OCI-LY1 (cell line): ENCODE measurements around the gene ZNF419.

Experiments
- H2AFZ ChIP-seq: fragments of 200-600 bp; sonication (generic), shearing (Covaris generic); 2 replicates; pipeline ENCODE4 v1.6.0; 2014; ENCODE audit warnings: antibody characterized with exemption, mild to moderate bottlenecking, low read length
- H3F3A ChIP-seq: fragments of 200-600 bp; sonication (generic), shearing (Covaris generic); 2 replicates; pipeline ENCODE4 v1.6.0; 2014; ENCODE audit warnings: mild to moderate bottlenecking, antibody characterized with exemption, low read length, moderate library complexity; ENCODE audit not compliant: insufficient read depth
- H3K27ac ChIP-seq: fragments of 200-600 bp; sonication (generic); 2 replicates; pipeline ENCODE4 v1.5.1; 2014; ENCODE audit warnings: low read length, mixed run types, mild to moderate bottlenecking, low read depth; ENCODE audit not compliant: poor library complexity, severe bottlenecking
- H3K27me3 ChIP-seq: fragments of 200-600 bp; sonication (generic); 2 replicates; pipeline ENCODE4 v1.6.0; 2014; ENCODE audit warnings: antibody characterized with exemption, mild to moderate bottlenecking, low read length, moderate library complexity; ENCODE audit not compliant: insufficient read depth
- H3K36me3 ChIP-seq: fragments of 200-600 bp; sonication (generic); 2 replicates; pipeline ENCODE4 v1.6.1; 2014; ENCODE audit warnings: mild to moderate bottlenecking, antibody characterized with exemption, low read length, moderate library complexity, mixed read lengths; ENCODE audit not compliant: insufficient read depth
- H3K4me1 ChIP-seq: fragments of 200-600 bp; sonication (generic); 2 replicates; pipeline ENCODE4 v1.5.1; 2014; ENCODE audit warnings: mild to moderate bottlenecking, low read length, moderate library complexity; ENCODE audit not compliant: insufficient read depth, severe bottlenecking
- H3K4me2 ChIP-seq: fragments of 200-600 bp; sonication (generic), shearing (Covaris generic); 2 replicates; pipeline ENCODE4 v1.6.1; 2014; ENCODE audit warnings: low read length
- H3K4me3 ChIP-seq: fragments of 200-600 bp; sonication (generic); 2 replicates; pipeline ENCODE4 v1.5.1; 2014; ENCODE audit warnings: low read length, low read depth, mild to moderate bottlenecking, mixed read lengths; ENCODE audit not compliant: poor library complexity, severe bottlenecking
- H3K79me2 ChIP-seq: fragments of 200-600 bp; shearing (Covaris generic); 2 replicates; pipeline ENCODE4 v1.6.1; 2016; ENCODE audit warnings: mixed run types, low read length, mixed read lengths; ENCODE audit not compliant: insufficient read depth
- H3K9ac ChIP-seq: fragments of 200-600 bp; sonication (generic), shearing (Covaris generic); 2 replicates; pipeline ENCODE4 v1.6.1; 2014; ENCODE audit warnings: mild to moderate bottlenecking, low read length, mixed read lengths
- H3K9me2 ChIP-seq: fragments of 200-600 bp; sonication (generic), shearing (Covaris generic); 2 replicates; pipeline ENCODE4 v1.6.1; 2014; ENCODE audit warnings: low read depth, mild to moderate bottlenecking, low read length, mixed read lengths
- H3K9me3 ChIP-seq: fragments of 200-600 bp; shearing (Covaris generic); 2 replicates; pipeline ENCODE4 v1.6.1; 2014; ENCODE audit warnings: low read length, mixed read lengths
- H4K20me1 ChIP-seq: fragments of 200-600 bp; sonication (generic), shearing (Covaris generic); 2 replicates; pipeline ENCODE4 v1.6.0; 2016; ENCODE audit warnings: mild to moderate bottlenecking, low read length; ENCODE audit not compliant: insufficient read depth
- CTCF ChIP-seq: fragments of 200-600 bp; sonication (generic), shearing (Covaris generic); IDR thresholded peaks from 2 replicates; pipeline ENCODE4 v1.5.1; 2017; ENCODE audit warnings: mild to moderate bottlenecking, antibody characterized with exemption, low read length, moderate library complexity, mixed read lengths
- EZH2 ChIP-seq: fragments of 200-600 bp; sonication (generic), shearing (Covaris generic); IDR thresholded peaks from 2 replicates; pipeline ENCODE4 v1.8.0; 2017; ENCODE audit warnings: borderline replicate concordance, mixed run types, mild to moderate bottlenecking, antibody characterized with exemption, low read length, moderate library complexity, mixed read lengths

ZNF419 gene

GRCh38 chr19:57441979-57442752 is 45.4 kb upstream of the ZNF419 start:
- H3K4me1 ChIP-seq: peaks cover 7% of the 10 kb centered on the region
- H3K79me2 ChIP-seq: peaks cover 2% of the 10 kb centered on the region; the same call in 1 of the 2 replicates
- no peaks in the 10 kb centered on the region for H3K9me2 ChIP-seq
- peaks cover 3% of the 10 kb centered on the region; the same call in 1 of the 2 replicates for H3K9me3 ChIP-seq
- H2AFZ ChIP-seq: no peak overlapping the region
- H3K9ac ChIP-seq: no peak overlapping the region
- no peak overlapping the region for H3K4me2 ChIP-seq
- no peaks in the 10 kb centered on the region for H4K20me1 ChIP-seq
- H3K36me3 ChIP-seq: peaks cover 75% of the 10 kb centered on the region
- H3K4me3 ChIP-seq: no peak overlapping the region
- H3K27ac ChIP-seq: no peak overlapping the region
- H3F3A ChIP-seq: no peaks in the 10 kb centered on the region
- H3K27me3 ChIP-seq: no peaks in the 10 kb centered on the region
- no peak for TF ChIP-seq CTCF
- no peak for TF ChIP-seq EZH2

- TF ChIP-seq EZH2 (no peak), CTCF (no peak)
- Histone ChIP-seq H3K79me2 (no peaks in the 10 kb centered on the region), H3K4me3 (no peak overlapping the region)
These were observed 44.3 kb upstream of the ZNF419 start for GRCh38 chr19:57443121-57443696.

GRCh38 chr19:57452307-57452706 is 35.2 kb upstream of the ZNF419 start:
- H3K27ac ChIP-seq: no peak overlapping the region
- no peaks in the 10 kb centered on the region; the same call in 1 of the 2 replicates for H3K36me3 ChIP-seq
- H3K4me1 ChIP-seq: no peaks in the 10 kb centered on the region
- no peaks in the 10 kb centered on the region for H4K20me1 ChIP-seq
- no peaks in the 10 kb centered on the region for H3K79me2 ChIP-seq
- H3K4me3 ChIP-seq: no peak overlapping the region
- no peak overlapping the region for H3K4me2 ChIP-seq
- TF ChIP-seq EZH2: no peak
- TF ChIP-seq CTCF: no peak
- H3K9me2 ChIP-seq: no peaks in the 10 kb centered on the region
- no peak overlapping the region for H3K9ac ChIP-seq
- H3K27me3 ChIP-seq: no peaks in the 10 kb centered on the region
- H3F3A ChIP-seq: no peaks in the 10 kb centered on the region
- peaks cover 16% of the 10 kb centered on the region; the same call in 1 of the 2 replicates for H3K9me3 ChIP-seq
- H2AFZ ChIP-seq: no peak overlapping the region

More at GRCh38 chr19:57443121-57443696, 44.3 kb upstream of the ZNF419 start:
- Histone ChIP-seq H3K9ac (no peak overlapping the region), H3K9me3 (peaks cover 3% of the 10 kb centered on the region; the same call in 1 of the 2 replicates), H3K9me2 (no peaks in the 10 kb centered on the region), H3K4me1 (peaks cover 7% of the 10 kb centered on the region), H3F3A (no peaks in the 10 kb centered on the region), H3K36me3 (peaks cover 73% of the 10 kb centered on the region), H3K4me2 (no peak overlapping the region), H3K27me3 (no peaks in the 10 kb centered on the region), H3K27ac (no peak overlapping the region), H4K20me1 (no peaks in the 10 kb centered on the region), H2AFZ (no peak overlapping the region)
